ENCODE measurements around the gene PRAMEF12. TPM values are rescaled to one million over a fixed set of nuclear protein-coding genes. Genes with fewer than 3 reads are reported as not detected.
"Not testable (repeated sequence)": the region's sequence is repeated elsewhere in the genome, so short reads cannot be mapped to it uniquely, and the experiment has no call there.

PRAMEF12 gene
- not detected for total RNA-seq
- long read RNA-seq, donor 1, result 0 reads
- long read RNA-seq, donor 2, result 0 reads

DNA sequence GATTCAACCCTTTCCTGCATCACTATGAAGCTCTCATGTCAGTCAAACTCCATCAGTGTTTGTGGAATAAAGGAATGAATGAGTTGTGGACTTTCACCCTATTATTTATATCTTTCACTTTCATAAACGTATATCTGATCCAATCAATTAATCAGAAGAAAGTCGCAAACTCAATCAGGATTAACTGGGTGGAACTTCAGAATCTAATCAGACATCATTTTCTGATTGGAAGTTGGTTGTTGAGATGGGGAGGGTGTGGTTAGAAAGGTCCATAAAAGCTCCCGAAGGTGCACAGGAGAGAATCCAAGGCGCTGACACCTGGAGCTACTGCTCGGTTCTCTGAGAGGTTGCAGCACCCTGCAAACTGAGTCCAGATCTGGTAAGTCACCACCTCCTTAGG lies at the start of gene PRAMEF12:
Gene PRAMEF12, plus strand, starts transcription at position 301 of the 400 bp plus-strand sequence. CDS start 1,130 bp downstream, outside the sequence.
- DNase-seq (ENCODE audit: low spot score), result no peak
- intact Hi-C loops (cut with DNase I), result no loop called here

DNA sequence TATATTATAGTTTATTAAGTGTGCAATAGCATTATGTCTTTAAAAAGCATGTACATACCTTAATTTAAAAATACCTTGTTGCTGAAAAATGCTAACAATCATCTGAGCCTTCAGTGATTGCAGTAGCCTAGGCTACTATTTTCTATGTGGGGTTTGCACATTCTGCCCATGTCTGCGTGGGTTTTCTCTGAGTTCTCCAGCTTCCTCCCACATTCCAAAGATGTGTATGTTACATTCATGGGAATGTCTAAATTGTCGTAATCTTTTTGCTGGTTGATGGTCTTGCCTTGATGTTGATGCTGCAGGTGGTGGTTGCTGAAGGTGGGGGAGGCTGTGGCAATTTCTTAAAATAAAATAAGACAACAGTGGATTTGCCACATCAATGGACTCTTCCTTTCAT lies 45.1 kb upstream of the PRAMEF12 start:
- intact Hi-C loops (cut with DNase I), result no loop called here
- DNase-seq (ENCODE audit: low spot score), result no peak

DNA sequence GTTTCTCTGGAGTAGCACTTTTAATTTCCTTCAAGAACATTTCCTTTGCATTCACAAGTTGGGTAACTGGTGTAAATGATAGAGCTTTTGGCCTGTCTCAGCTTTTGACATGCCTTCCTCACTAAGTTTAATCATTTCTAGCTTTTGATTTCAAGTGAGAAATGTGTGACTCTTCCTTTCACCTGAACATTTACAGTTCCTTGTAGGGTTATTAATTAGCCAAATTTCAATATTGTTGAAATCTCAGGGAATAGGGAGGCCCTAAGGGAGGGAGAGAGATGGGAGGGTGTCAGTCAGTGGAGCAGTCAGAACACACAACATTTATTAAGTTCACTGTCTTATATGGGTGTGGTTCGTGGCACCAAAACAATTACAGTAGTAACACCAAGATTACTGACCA lies 43.4 kb upstream of the PRAMEF12 start:
- intact Hi-C loops (cut with DNase I), result no loop called here
- no peak for DNase-seq (ENCODE audit: low spot score)

DNA sequence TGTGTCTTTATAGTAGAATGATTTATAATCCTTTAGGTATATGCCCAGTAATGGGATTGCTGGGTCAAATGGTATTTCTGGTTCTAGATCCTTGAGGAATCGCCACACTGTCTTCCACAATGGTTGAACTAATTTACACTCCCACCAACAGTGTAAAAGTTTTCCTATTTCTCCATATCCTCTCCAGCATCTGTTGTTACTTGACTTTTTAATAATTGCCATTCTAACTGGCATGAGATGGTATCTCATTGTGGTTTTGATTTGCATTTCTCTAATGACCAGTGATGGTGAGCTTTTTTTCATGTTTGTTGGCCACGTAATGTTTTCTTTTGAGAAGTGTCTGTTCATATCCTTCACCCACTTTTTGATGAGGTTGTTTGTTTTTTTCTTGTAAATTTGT lies 42.5 kb upstream of the PRAMEF12 start:
- DNase-seq (ENCODE audit: low spot score); intact Hi-C loops (cut with DNase I): not testable (repeated sequence)

DNA sequence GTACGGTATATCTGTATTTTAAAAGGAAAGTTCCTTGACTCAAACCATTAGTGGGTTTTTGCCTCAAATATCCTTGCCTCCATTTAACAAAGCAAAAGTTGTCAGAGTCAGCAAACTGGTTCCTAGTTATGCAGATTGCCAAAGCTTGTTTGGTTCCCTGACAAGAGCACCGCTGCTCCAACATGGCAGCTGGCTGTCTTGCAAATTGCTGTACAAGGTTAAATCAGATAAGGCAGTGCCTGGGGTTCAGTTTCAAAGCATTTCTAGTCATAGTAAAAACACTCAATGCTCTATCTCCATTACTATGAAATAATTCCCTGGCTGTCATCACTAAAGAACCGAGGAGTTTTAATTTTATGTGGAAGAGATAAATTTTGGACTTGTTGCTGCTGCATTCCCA lies 38.9 kb upstream of the PRAMEF12 start:
- no peak for DNase-seq (ENCODE audit: low spot score)
- intact Hi-C loops (cut with DNase I), result loop anchor here in 1 of 2 donors (1.0 kb wide), 1 partner anchor 30 kb away; no protein-coding TSS in a partner anchor

DNA sequence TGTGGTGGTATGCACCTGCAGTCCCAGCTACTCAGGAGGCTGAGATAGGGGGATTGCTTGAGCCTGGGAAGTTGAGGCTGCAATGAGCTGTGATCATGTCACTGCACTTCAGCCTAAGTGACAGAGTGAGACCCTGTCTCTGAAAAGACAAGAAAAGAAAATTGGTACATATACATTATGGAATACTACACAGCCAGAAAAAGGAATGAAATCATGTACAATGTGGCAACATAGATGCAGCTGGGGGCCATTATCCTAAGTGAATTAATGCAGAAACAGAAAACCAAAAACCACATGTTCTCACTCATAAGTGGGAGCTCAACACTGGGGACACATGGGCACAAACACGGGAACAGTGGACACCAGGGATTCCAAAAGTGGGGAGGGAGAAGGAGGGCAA lies 34.6 kb upstream of the PRAMEF12 start:
- intact Hi-C loops (cut with DNase I), result no loop called here
- DNase-seq (ENCODE audit: low spot score), result no peak

DNA sequence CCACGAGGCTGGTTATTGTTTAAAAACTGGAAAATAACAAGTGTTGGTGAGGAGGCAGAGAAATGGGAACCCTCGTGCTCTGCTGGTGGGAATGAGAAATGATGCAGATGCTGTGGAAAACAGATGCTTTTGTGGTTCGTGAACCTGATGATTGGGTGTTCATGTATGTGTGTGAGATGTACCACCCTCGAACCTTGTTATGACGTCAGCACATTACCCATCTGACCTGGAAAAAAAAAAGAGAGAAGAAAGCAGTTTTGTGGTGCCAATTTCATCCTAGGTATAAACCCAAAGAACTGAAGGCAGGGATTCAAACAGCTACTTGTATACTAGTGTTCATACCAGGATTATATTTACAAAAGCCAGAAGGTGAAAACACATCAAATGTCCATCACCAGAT lies 33.9 kb upstream of the PRAMEF12 start:
- intact Hi-C loops (cut with DNase I), result no loop called here
- no peak for DNase-seq (ENCODE audit: low spot score)

DNA sequence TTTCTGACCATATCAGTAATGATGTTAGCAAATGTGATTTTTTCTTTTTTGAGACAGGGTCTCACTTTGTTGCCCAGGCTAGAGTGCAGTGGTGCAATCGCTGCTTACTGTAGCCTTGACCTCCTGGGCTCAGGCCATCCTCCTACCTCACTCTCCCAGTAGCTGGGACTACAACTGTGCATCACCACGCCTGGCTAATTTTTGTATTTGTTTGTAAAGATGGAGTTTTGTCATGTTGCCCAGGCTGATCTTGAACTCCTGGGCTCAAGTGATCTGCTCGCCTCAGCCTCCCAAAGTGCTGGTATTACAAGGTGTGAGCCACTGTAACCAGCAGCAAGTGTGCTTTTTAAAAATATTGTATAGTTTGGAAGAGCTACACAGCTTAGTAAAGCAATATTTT lies 31.6 kb upstream of the PRAMEF12 start:
- intact Hi-C loops (cut with DNase I), result no loop called here
- no peak for DNase-seq (ENCODE audit: low spot score)

DNA sequence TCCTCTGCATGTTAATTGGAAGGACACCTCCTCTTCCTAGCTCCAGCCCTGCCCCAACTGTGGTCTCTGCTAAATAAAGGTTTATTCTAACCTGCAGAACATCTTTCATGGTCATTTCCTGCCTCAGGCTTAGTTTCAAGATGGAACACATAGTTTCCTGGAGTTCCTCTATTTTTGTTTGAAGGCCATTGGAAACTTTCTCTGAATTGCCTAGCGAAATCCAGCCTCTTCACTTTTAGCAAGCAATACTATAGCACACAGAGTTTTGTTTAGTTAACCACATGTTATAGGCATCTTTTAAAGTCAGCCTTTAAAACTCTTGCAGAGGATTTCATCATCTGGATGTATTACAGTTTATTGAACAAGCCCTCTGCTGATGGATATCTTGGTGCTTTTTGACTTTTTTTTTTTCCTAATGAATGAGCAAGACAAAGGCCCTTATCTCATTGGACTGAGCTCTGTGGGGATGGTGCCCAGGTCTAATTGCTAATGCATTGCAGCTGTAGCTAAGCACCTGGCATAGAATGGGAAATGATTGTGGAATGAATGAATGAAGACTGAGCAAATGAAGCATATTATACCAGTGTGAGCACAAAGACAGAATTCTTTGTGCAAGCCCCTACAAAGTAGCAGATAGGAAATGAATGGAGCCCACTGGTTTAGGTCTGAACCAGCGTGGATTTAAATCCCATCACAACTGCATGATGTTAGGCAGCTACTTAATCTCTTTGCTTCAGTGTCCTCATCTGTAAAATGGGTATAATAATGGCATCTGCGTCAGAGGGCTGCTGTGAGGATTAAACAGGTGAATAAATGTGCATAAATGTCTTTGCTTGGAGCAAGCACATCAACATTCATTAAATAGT lies 28.2 kb upstream of the PRAMEF12 start:
- no peak for DNase-seq (ENCODE audit: low spot score)
- intact Hi-C loops (cut with DNase I), result no loop called here

DNA sequence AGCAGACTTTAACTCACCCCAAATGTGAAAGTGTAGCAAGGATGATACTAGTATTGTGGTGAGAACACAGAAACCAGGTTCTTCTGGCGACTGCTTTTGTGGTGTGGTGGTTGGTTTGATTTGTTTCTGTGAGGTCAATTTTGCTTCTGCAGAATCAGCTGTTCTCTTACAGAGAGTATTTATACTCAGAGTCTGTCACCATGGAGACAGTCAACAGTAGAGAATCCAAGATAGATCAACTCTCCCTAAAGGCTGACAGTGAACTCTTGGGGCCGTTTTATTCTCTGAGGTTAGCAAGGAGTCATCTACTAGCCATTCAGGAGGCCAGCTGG lies 27.6 kb upstream of the PRAMEF12 start, which contains the start of gene CFAP107:
Gene CFAP107, plus strand, starts transcription at position 209 of the 332 bp plus-strand sequence. CDS start 231 bp downstream, outside the sequence.
- intact Hi-C loops (cut with DNase I), result no loop called here
- DNase-seq (ENCODE audit: low spot score), result no peak

DNA sequence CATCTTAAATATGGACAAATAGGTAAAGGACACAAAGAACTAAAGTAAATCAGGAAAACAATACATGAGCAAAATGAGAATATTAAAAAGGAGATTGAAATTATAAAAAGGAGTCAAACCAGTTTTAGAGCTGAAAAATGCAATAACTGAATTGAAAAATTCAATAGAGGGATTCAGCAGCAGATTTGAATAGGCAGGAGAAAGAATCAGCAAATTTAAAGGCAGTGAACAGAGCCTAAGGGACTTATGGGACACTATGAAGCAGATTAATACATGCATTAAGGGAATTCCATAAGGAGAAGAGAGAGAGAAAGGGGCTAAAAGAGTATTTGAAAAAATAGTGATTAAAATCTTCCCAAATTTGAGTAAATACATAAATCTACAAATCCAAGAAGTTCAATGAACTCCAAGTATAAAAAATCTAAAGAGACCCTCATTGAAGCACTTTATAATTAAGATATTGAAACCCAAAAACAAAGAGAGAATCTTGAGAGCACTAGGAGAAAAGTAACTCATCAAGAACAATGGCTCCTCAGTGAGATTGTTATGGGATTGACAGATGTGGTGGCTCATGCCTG lies 24.7 kb upstream of the PRAMEF12 start:
- intact Hi-C loops (cut with DNase I), result no loop called here
- no peak for DNase-seq (ENCODE audit: low spot score)

DNA sequence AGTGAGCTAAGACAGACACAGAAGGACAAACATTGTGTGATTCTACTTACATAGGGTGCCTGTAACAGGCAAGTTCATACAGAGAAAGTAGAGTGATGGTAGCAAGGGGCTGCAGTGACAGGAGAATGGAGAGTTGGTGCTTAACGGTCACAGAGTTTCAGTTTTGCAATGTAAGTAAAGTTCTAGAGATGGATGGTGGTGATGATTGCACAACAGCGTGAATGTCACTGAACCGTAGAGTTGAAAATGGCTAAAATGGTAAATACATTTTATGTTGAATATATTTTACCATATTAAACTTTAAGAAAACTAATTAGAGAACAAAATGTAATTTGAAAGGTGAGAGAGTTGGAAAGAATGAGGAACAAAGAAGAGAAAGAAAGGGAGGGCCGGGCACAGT lies 18.8 kb upstream of the PRAMEF12 start:
- DNase-seq (ENCODE audit: low spot score), result no peak
- intact Hi-C loops (cut with DNase I), result no loop called here

DNA sequence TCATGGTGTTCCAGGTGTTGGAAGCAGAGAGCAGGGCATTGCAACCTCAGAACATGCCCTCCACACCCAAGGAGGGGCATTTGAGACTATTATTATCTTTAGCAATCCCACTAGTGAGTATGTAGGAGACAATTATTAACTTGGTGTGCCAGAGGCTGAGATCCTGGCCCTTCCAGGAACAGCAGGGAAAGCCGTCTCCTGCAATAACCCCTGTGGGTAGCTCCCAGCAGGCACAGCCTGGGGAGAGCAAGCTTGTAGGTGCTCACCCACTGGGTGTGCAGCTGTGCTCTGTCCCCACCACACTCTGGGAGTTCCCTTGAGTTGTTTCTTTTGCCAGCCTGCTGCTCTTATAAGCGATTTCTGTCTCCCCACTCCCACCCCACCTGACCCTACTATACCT lies 17.3 kb upstream of the PRAMEF12 start:
- intact Hi-C loops (cut with DNase I), result no loop called here
- DNase-seq (ENCODE audit: low spot score), result no peak

DNA sequence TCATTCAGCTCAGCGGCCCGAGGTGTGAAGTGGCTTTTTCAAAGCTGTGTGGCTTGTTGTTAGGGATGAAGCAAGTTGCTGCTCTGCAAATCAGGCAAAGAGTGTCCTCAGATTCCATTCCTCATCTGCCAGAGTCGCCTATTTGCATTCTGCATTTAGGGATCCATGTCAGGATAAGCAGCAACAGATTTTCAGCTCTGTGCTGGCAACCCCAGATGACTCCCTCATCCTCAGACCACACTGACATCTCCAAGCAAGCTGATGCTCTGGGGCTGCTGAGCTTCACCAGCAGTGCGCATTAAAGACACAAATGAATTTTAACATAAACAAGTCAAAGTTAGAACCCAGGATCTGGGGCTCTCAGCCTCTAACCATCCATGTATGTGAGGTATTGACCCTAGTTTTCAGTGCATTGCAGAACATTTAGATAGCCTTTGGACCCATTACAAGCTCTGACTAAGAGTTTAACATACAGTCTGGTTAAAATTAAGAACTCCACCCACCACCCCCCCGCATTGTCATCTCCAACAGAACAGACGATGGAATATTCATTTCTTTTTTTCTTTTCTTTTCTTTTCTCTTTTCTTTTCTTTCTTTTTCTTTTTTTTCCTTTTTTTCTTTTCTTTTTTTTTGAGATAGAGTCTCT lies 16.6 kb upstream of the PRAMEF12 start:
- intact Hi-C loops (cut with DNase I), result no loop called here

DNA sequence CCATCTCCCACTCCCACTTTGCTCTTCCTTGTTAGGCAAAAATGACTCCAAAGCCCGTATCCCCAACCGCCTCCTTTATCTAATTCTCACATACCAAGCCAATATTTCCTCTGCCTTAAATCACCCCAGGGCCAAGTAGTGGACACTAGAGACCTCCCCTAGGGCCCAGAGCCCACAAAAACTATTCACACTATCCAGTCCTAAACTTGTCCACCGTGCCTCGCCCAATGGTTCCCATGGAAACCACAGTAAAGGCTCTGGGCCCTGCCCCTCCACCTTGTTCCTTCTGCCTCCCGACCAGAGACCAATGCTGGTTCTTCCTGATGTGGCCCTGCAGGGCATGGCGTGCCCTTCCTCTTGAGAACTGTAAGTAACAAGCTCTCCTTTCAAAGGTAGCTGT lies 15.7 kb upstream of the PRAMEF12 start:
- intact Hi-C loops (cut with DNase I), result no loop called here
- DNase-seq (ENCODE audit: low spot score), result no peak

More for the DNA sequence above, 16.6 kb upstream of the PRAMEF12 start:
- DNase-seq (ENCODE audit: low spot score), result no peak

DNA sequence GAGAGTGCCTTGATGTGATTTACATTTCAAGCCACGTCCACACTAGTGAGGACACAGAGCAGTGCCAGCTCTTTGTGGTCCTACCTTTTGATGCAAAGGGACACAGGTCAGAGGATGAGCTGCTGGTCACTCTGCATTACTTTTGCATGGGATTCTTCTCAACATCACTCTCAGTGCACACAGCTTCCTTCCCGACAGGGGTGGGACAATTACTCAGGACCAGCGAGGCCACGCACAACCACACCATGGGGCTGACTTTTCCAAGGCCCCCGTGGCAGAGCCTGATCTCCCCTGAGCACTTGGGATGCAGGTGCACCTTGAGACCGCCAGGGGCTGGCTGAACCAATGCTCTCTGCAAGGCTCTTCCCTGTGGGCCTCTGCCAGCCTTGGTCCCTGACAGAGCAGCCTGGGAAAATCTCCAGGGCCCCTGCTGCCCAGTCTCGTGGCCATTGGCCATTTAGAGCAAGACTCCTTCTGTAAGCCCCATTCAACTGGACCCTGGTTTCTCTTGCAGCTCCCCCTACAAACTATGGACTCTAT lies 13.2 kb upstream of the PRAMEF12 start:
- intact Hi-C loops (cut with DNase I), result no loop called here
- no peak for DNase-seq (ENCODE audit: low spot score)

DNA sequence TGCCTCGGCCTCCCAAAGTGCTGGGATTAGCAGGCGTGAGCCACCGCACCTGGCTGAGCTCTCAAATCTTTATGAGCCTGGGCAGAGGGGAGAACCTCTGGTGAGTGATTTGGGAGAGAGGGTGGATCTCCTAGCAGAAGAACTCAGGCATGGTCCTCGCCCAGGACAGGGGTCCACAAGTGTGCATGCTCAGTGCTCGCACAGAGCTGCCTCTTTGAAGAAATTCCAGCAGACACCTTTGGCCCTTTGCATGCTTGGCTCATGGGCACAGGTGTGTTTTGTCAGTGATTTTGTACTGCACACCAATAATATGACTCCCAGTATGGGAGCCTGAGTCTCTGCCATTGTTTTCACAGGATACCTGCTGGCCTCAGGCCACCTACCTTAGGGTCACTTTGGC lies 11.8 kb upstream of the PRAMEF12 start:
- intact Hi-C loops (cut with DNase I), result no loop called here

DNA sequence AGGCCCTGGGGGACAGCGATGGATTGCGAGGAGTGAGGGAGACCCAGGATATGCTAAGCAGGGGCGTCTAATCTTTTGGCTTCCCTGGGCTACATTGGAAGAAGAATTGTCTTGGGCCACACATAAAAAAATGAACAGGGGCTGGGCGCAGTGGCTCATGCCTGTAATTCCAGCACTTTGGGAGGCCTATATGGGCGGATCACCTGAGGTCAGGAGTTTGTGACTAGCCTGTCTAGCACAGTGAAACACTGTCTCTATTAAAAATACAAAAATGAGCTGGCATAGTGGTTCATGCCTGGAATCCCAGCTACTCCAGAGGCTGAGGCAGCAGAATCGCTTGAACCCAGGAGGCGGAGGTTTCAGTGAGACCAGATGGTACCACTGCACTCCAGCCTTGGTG lies 10.8 kb upstream of the PRAMEF12 start:
- no peak for DNase-seq (ENCODE audit: low spot score)
- intact Hi-C loops (cut with DNase I), result no loop called here

More for the DNA sequence above, 11.8 kb upstream of the PRAMEF12 start:
- DNase-seq (ENCODE audit: low spot score), result no peak

DNA sequence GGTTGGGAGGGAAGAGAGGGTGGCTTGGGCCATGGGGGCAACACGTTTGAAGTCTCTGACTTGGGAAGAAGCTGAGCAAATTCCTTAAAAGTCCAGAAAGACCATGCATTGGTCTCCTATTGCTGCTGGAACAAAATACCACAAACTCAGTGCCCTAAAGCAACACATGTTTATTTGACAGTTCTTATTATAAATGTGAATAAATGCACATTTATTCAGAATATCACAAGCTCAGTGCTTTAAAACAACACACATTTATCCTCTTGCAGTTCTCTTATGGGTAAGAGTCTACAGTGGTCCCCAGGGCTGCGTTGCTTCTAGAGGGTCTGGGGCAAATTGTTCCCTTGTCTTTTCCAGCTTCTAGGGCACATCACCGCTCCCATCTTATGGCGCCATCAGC lies 10.1 kb upstream of the PRAMEF12 start:
- no peak for DNase-seq (ENCODE audit: low spot score)
- intact Hi-C loops (cut with DNase I), result no loop called here

DNA sequence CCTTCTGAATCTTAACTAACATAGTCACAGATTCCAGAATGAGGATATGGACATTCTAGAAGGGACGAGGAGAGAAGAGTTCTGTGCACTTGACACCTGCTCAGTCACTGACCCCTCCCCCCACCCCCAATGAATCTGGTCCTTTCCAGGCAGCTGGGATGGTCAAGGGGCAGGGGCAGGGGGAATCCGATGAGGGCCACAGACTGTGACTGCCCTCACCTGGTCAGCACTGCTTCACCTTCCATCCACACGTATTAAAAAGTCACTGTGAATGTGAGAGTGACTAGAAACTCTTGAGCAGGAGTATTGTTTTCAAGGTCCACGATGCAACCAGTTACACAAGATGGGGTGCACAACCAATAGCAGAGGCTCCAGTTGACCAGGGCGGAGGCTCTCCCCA lies 9.5 kb upstream of the PRAMEF12 start:
- DNase-seq (ENCODE audit: low spot score), result no peak
- intact Hi-C loops (cut with DNase I), result loop anchor here in 1 of 2 donors (1.0 kb wide), 1 partner anchor 29 kb away; no protein-coding TSS in a partner anchor

Measured in posterior vena cava (tissue), 2 donors.